Stimulated activated CD4-positive, alpha-beta T cell treated with anti-CD3 and anti-CD28 coated beads, TNF-alpha, amount 100 ng/mL, for 4 hours (primary cell): ENCODE data around the gene DHDDS.
"Not testable (repeated sequence)": the region's sequence is repeated elsewhere in the genome, so short reads cannot be mapped to it uniquely, and the experiment has no call there.

Source experiments
- DNase-seq, 3 experiments: peaks; one replicate each; pipeline ENCODE4 v3.0.0-alpha.2; 2020; ENCODE audit warnings: low read depth in 3 of 3

DHDDS gene

GRCh38 chr1:26476958-26477357 lies 44.8 kb downstream of the DHDDS start:
- no peak for DNase-seq

GRCh38 chr1:26477446-26478152 lies 45.5 kb downstream of the DHDDS start:
- DNase-seq, result no peak

GRCh38 chr1:26478159-26478558 lies 46.0 kb downstream of the DHDDS start:
- DNase-seq, result no peak

- no peak for DNase-seq
Observed at GRCh38 chr1:26478988-26479387, 46.9 kb downstream of the DHDDS start.

GRCh38 chr1:26482921-26483320 lies 50.8 kb downstream of the DHDDS start:
- no peak for DNase-seq

- no peak for DNase-seq
Observed at GRCh38 chr1:26483980-26484379, 51.9 kb downstream of the DHDDS start.

- no peak for DNase-seq
Observed at GRCh38 chr1:26490155-26490554, 58.0 kb downstream of the DHDDS start.

GRCh38 chr1:26493267-26493666 lies 61.1 kb downstream of the DHDDS start:
- no peak for DNase-seq

- DNase-seq, result no peak
Observed at GRCh38 chr1:26493938-26494337, 61.8 kb downstream of the DHDDS start.

- DNase-seq, result no peak
Observed at GRCh38 chr1:26496861-26497260, 64.7 kb downstream of the DHDDS start.

- DNase-seq, result no peak
Observed at GRCh38 chr1:26498894-26499293, 66.8 kb downstream of the DHDDS start.

GRCh38 chr1:26500488-26501175 lies 68.5 kb downstream of the DHDDS start:
- DNase-seq, result peak; percentile 86 to 97 (median 89)

GRCh38 chr1:26510711-26511110 lies 78.6 kb downstream of the DHDDS start:
- not testable (repeated sequence) for DNase-seq

- not testable (repeated sequence) for DNase-seq
Observed at GRCh38 chr1:26515836-26516235, 83.7 kb downstream of the DHDDS start.

GRCh38 chr1:26516987-26517765 lies 85.1 kb downstream of the DHDDS start:
- no peak for DNase-seq

- DNase-seq, result no peak
Observed at GRCh38 chr1:26517766-26518049, 85.6 kb downstream of the DHDDS start.

- DNase-seq, result no peak
Observed at GRCh38 chr1:26518355-26518754, 86.2 kb downstream of the DHDDS start.

- DNase-seq, result no peak
Observed at GRCh38 chr1:26520339-26520738, 88.2 kb downstream of the DHDDS start.
